Neural cell (in vitro differentiated cells): ENCODE data around the gene CHRM3.

Source experiments
- EP300 ChIP-seq: fragments of 450-650 bp; conservative IDR thresholded peaks from 2 replicates; pipeline ENCODE4 v1.6.1; 2014; ENCODE audit warnings: antibody characterized with exemption, mild to moderate bottlenecking, moderate library complexity; ENCODE audit not compliant: poor library complexity, severe bottlenecking
- EZH2 ChIP-seq: fragments of 200-600, 300-800 bp; shearing (Covaris generic), sonication (generic); IDR thresholded peaks from 2 replicates; pipeline ENCODE4 v1.6.1; 2014; ENCODE audit warnings: antibody characterized with exemption, low read length, borderline replicate concordance, mild to moderate bottlenecking; ENCODE audit not compliant: insufficient read depth, poor library complexity, severe bottlenecking
- MXI1 ChIP-seq: fragments of 450-650 bp; conservative IDR thresholded peaks from 2 replicates; pipeline ENCODE4 v1.6.1; 2014; ENCODE audit warnings: antibody characterized with exemption, mild to moderate bottlenecking; ENCODE audit not compliant: poor library complexity, severe bottlenecking
- POLR2AphosphoS5 ChIP-seq: IDR thresholded peaks from 2 replicates; pipeline ENCODE4 v1.6.1; 2012
- RAD21 ChIP-seq: fragments of 450-650 bp; conservative IDR thresholded peaks from 2 replicates; pipeline ENCODE4 v1.6.1; 2014; ENCODE audit warnings: antibody characterized with exemption, mild to moderate bottlenecking, moderate library complexity
- SMC3 ChIP-seq: fragments of 450-650 bp; conservative IDR thresholded peaks from 2 replicates; pipeline ENCODE4 v1.6.1; 2014; ENCODE audit warnings: antibody characterized with exemption, mild to moderate bottlenecking, moderate library complexity; ENCODE audit not compliant: poor library complexity
- TAF1 ChIP-seq: IDR thresholded peaks from 2 replicates; pipeline ENCODE4 v1.6.1; 2012; ENCODE audit warnings: low read depth
- TF ChIP-seq, protein P1 (sequence below): fragments of 450-650 bp; IDR thresholded peaks from 2 replicates; pipeline ENCODE4 v1.5.1; 2014; ENCODE audit warnings: antibody characterized with exemption, mild to moderate bottlenecking, moderate library complexity; ENCODE audit not compliant: poor library complexity, severe bottlenecking
- TF ChIP-seq, protein P2 (sequence below): IDR thresholded peaks from 2 replicates; pipeline ENCODE4 v1.6.1; 2012; ENCODE audit warnings: borderline replicate concordance

DNA sequence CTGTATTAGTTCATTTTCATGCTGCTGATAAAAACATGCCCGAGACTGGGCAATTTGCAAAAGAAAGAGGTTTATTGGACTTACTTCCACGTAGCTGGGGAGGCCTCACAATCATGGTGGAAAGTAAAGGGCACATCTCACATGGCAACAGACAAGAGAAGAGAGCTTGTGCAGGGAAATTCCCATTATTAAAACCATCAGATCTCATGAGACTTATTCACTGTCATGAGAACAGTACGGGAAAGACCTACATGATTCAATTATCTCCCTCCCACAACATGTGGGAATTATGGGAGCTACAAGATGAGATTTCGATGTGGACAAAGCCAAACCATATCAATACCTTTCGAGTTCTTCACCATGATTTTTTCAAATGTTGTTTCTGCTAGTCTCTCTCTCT is 3.7 kb upstream of the CHRM3 start:
- TF ChIP-seq, protein P1, sequence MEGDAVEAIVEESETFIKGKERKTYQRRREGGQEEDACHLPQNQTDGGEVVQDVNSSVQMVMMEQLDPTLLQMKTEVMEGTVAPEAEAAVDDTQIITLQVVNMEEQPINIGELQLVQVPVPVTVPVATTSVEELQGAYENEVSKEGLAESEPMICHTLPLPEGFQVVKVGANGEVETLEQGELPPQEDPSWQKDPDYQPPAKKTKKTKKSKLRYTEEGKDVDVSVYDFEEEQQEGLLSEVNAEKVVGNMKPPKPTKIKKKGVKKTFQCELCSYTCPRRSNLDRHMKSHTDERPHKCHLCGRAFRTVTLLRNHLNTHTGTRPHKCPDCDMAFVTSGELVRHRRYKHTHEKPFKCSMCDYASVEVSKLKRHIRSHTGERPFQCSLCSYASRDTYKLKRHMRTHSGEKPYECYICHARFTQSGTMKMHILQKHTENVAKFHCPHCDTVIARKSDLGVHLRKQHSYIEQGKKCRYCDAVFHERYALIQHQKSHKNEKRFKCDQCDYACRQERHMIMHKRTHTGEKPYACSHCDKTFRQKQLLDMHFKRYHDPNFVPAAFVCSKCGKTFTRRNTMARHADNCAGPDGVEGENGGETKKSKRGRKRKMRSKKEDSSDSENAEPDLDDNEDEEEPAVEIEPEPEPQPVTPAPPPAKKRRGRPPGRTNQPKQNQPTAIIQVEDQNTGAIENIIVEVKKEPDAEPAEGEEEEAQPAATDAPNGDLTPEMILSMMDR: no peak
- TF ChIP-seq EZH2: no peak
- no peak for TF ChIP-seq TAF1
- TF ChIP-seq POLR2AphosphoS5: no peak
- no peak for TF ChIP-seq EP300
- no peak for TF ChIP-seq SMC3
- no peak for TF ChIP-seq RAD21
- TF ChIP-seq, protein P2, sequence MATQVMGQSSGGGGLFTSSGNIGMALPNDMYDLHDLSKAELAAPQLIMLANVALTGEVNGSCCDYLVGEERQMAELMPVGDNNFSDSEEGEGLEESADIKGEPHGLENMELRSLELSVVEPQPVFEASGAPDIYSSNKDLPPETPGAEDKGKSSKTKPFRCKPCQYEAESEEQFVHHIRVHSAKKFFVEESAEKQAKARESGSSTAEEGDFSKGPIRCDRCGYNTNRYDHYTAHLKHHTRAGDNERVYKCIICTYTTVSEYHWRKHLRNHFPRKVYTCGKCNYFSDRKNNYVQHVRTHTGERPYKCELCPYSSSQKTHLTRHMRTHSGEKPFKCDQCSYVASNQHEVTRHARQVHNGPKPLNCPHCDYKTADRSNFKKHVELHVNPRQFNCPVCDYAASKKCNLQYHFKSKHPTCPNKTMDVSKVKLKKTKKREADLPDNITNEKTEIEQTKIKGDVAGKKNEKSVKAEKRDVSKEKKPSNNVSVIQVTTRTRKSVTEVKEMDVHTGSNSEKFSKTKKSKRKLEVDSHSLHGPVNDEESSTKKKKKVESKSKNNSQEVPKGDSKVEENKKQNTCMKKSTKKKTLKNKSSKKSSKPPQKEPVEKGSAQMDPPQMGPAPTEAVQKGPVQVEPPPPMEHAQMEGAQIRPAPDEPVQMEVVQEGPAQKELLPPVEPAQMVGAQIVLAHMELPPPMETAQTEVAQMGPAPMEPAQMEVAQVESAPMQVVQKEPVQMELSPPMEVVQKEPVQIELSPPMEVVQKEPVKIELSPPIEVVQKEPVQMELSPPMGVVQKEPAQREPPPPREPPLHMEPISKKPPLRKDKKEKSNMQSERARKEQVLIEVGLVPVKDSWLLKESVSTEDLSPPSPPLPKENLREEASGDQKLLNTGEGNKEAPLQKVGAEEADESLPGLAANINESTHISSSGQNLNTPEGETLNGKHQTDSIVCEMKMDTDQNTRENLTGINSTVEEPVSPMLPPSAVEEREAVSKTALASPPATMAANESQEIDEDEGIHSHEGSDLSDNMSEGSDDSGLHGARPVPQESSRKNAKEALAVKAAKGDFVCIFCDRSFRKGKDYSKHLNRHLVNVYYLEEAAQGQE: no peak
- no peak for TF ChIP-seq MXI1
